Measurements from ENCODE around the gene TMEM185B.
"Not testable (repeated sequence)": the region's sequence is repeated elsewhere in the genome, so short reads cannot be mapped to it uniquely, and the experiment has no call there.

TMEM185B gene

DNA sequence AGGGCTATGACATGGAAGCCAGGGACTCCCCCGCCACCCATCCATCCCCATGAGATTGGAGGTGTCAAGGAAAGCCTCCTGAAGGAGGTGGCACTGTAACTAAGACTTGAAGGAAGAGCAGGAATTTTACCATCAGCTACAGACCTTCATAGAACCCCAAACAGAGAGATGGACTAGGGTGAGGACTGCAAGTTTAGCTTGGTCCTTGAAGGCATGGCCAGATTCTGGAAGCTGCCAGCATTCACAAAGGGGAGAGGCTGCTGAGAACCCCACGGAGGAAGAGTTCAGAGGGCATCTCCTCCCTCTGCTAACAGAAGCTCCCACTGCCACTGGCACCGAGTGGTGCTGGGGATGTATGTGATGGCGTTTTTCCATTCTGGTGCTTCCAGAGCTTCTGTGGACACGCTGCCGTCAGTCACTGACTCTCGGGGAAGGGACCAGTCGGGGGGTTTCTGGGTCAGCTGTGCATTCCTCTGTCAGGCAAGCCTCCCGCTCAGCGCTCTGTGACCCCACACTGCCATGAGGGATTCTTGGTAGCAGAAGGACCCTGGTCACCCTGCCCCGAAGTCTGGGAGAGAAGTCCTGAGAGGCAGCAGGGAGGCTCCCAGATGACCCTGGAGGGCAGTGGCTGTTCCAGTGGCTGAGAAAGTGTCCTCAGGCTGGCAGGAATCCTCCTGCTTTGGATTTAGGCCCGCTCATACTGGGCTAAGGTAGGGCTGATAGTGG is 18.1 kb downstream of the TMEM185B start:
- DNase-seq = no peak

DNA sequence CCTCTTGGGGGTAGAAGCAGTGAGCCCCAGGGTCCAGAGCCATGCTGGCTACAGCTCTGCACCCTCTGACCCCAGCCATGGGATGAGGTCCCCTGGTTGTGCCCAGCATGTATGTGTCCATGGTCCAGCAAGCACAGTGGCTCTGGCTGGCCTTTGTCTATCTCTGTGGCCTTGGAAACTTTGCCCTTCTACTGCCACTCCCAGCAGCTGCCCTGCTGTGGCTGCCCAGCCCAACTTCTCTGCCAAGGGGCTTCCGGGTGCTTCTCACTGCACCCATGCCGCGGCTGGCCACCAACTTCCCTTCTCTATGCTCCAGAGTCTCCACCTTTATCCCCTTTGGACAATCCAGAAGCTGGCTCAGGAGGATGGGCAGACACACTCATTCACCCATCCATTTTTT is 18.8 kb downstream of the TMEM185B start:
- no peak for DNase-seq

DNA sequence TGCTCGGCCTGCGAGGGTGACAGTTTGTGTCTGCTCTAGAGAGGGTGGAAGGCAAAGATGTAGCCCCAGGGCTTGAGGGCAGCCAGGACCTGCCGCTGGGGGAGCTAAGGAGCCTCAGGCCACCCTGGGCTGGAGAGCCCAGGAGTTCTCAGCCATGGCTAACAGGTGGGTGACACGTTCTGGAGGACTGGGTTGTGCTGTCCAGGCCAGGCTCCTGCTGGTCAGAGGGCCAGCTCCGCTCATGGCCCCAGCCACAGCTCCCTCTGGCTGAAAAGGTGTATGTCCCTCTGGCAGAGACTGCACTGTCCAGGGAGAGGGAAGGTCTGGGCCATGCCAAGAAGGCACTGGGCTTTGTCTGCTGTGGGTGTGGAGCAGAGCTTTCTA is 19.2 kb downstream of the TMEM185B start:
- no peak for DNase-seq

DNA sequence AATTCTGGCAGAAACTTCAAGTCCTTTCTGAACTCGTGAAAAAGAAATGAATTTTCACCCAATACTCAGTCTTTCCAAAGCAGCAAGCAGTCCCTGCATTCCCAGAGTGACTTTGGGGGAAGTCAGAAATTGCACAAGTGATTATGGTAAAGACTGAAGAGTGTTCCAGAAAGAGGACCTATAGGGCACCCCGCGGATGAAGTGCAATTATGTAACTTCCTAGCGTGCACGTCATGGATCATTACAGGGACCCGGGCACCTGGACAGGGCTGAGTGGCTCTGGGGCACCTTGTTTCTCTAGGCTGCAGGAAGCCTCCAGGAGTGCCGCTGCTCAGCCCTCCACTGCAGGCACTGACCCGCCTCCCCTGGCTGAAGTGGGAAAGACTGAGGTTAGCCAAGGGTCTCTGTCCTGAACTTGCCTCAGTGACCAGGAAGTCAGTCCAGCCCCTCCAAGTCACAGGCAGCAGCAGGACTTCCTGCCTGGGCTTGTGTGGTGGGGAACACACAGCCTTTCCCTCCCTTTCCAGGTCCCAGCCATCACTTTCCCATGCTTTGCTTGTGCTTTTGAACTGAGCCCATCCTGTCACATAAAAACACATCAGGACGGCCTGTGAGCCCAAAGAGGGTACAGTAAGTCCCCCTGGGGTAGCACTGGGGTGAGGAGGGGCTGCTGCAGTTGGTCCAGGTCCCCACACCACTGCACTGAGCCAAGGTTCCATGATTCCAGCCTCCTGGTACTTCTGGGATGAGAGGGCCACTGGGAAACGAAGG is 19.8 kb downstream of the TMEM185B start:
- no peak for DNase-seq

DNA sequence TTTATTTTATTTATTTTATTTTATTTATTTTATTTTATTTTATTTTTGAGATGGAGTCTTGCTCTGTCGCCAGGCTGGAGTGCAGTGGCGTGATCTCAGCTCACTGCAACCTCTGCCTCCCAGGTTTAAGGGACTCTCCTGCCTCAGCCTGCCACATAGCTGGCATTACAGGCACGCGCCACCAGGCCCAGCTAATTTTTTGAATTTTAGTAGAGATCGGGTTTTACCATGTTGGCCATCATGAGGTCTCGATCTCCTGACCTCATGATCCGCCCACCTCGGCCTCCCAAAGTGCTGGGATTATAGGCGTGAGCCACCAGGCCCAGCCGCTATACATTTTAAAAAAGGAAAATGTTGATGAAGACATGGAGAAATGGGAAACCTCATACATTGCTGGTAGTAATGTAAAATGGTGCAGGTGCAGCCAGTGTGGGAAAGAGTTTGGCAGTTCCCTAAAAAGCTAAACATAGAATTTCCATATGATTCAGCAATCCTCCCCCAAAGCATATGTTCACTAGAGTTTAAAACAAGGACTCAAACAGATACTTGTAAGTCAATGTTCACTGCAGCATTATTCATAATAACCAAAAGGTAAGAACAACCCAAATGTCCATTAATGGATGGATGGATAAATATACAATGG is 23.3 kb downstream of the TMEM185B start:
- DNase-seq = not testable (repeated sequence)

DNA sequence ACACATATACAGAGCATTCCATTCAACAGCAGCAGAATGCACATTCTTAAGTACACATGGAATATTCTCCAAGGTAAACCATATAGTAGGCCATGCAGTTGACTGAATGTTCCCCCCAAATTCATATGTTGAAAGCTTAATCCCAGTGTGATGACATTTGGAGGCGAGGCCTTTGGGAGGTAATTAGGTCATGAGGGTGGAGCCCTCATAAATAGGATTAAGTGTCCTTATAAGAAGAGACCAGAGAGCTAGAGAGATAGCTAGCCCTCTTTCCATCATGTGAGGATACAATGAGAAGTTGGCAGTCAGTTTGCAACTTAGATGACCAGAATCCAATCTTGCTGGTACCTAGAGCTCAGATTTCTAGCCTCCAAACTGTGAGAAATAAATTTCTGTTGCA is 27.6 kb downstream of the TMEM185B start:
- DNase-seq = no peak

DNA sequence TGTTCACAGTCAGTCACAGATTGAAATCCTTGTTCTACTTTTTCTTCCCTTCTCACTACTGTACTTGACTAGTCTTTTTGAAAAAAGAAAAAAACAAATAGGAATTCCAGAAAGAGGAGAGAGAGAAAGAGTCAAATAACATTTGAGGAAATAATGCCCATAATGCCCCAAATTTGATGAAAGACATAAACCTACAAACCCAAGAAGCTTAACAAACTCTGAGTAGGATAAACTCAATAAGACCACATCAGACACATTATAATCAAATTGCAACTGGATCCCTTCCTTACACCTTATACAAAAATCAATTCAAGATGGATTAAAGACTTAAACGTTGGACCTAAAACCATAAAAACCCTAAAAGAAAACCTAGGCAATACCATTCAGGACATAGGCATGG is 30.9 kb downstream of the TMEM185B start:
- no peak for DNase-seq

DNA sequence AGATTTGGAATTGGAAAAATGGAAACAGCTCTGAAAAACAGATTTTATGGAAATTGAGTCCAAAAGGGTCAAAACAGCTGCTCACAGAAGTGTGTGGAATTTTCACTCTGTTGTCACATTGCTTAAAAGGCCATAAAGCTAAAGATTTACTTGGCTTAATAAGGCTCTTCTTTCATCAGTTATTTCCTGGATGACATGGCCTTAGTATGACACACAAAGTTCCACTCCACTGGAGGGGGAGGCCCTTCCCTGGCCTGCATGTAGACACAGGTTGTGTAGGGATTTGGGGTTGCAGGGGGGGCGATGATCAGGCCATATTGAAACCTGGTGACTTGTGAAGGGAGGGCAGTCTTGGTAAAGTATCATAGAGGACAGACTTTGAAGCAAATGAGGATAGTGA is 34.0 kb downstream of the TMEM185B start:
- DNase-seq = no peak

DNA sequence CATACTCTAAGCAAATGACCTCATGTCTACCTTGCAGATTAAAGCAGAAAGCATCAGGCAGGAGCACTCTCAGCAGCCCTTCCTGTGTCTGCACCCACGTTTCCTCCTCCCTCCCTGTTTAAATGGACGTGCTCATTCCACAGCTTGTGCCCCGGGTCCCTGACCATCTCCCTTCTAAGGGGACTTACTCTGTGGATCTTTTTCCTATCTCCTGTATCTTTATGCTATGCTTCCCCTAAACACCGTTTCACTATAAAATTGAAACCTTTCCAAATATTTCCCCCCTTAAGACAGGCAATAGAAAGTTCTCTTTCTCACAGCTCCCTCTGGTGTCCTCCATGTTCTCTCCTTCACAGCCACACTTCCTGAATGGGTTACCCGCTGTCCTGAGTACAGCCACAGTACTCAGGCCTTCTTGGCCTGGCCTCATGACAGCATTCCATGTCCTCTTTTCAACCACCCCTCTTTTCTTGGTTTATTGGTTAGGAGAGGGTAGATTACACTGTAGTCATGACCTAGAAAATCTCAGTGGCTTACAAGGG is 41.1 kb downstream of the TMEM185B start:
- no peak for DNase-seq

DNA sequence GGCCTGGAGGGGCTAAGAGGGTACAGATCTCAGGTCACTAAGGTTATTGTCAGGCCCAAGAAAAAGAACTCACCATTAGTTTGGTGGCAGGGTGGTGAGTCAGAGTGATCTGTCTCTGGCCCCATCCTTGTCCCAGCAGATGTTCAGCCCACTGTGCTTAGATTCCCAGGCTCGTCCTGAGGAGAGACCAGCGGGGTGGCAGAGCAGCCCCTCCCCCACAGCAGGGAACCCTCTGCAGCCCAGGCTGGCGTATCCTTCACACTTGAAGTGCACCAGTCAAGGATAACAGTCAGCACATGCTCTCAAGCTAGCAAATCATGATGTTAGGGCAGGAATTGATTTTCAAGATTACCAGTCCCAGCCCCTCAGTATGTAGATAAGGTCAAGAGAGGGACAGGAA is 43.1 kb downstream of the TMEM185B start:
- no peak for DNase-seq

DNA sequence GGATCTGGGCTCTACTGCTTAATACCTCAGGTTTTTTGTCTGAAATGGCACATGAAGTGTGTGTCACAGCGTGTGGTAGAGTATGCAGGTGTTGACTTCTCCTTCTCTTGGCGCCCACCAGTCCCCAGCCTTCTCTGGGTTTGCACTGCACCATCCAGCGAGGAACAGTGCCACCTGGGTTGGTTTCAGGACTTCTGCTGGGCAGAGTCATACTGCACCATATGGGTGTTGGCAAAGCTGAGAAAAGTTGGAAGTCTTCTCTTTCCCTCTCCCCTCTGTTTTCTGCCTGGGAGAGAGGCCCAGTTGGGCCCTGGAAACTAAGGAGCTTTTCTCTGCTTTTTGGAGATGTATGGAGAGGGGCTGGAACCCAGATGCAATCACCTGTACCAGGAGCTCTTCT is 43.8 kb downstream of the TMEM185B start:
- no peak for DNase-seq

DNA sequence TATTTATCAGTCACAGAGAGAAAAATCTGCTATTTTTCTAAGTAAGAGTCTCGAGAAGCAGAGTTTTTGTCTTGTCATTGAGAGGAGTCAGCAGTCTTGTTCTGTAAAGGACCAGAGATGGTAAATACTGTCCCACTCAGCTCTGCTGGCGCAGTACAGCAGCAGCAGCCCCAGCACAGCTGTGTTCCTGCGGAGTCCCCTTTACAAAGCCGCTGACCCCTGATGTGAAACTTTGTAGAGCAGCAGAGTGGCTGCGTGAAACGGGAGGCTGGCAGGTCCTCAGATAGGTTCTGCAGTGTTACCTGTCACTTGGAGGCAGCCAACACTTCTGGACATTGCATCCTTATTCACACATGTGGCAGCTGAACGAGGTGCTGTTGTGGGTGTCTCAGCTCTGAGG is 45.2 kb downstream of the TMEM185B start:
- DNase-seq = no peak

DNA sequence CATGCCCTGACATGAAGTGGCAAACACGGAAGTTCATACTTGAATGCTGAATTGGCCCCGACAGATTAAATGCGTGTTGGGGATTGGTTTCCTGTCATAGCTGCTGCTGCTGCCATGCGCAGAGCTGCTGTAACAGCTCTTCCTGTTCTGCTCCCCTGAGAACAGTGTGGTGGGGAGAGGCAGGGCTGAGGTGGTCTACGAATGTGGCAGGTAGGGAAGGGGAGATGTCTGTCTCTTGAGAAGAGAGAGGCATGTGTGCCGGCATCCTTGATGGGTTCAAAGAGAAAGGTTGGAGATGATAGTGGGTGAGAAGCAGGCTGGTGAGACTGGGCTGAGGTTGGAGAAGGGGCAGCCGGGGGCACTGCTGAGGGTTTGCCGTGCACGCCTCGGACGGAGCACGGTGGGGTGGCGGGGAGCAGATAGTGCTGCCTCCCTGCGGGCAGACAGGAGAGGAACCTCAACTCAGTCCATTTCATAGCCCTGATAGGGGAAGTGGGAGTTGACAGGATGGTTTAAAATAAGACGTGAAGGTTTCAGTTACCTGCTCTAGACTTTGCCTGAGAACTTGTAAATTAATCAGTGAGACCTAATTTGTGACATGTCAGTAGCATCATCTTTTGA is 46.1 kb downstream of the TMEM185B start:
- DNase-seq = no peak

DNA sequence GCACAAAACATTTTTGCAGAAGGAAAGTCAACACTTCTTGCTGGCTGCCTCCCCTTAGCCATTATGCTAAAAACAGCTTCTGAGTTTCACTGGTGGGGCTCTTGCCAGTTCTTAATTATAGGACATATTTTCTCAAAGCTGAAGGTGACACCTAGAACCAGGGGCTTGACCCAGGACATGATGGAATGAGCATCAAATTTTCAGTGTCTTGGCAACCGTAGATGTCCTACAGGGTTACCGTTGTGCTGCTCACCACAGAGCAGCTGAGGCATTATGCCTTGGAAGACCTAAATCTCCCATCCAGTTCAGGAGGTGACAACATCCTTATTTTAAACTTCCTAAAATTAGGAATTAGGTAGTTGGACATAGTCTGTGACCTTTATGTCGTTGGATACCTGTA is 46.7 kb downstream of the TMEM185B start:
- no peak for DNase-seq

DNA sequence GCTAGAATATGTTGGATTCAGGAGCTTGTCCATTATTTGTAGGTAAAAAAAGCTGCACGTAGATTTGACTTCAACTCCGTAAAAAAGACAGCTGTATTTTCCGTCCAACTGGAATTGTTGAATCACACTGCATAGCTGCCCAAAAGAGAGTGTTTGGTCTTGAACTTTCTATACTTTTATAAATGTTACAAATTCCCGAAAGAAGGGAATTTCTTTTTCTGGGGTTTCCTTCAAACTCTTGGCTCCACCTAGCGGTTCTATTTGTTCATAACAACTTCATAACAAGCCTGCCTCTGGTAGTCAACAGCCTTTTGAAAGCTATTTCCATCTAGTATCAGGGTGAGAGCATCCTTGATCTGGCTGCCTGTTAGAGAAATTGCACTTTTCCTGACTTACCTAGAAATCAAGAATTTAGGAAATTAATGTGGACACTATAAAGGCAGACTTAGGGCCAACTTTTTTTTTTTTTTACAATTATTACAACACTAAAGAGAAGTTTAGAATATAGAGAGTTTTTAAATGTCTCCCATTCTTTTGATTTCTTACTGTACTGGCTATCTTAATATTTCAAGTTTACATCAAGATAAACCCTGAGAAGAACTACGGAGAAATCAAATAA is 48.1 kb downstream of the TMEM185B start:
- DNase-seq = peak; percentile 25

Measured in NCI-H1417 treated with DMSO at 0.1 percent for 48 hours (cell line).